DOHH2 (cell line): ENCODE measurements around the gene PNPLA7.

Experiments used
- H3F3A ChIP-seq: fragments of 200-600 bp; sonication (generic), shearing (Covaris generic); 2 replicates; pipeline ENCODE4 v1.6.0; 2016; ENCODE audit warnings: antibody characterized with exemption, mild to moderate bottlenecking; ENCODE audit not compliant: control insufficient read depth, insufficient read depth
- H3K27ac ChIP-seq: fragments of 200-600 bp; sonication (generic); 2 replicates; pipeline ENCODE4 v1.5.1; 2014; ENCODE audit warnings: low read depth, mild to moderate bottlenecking, low read length, moderate library complexity
- H3K27me3 ChIP-seq: fragments of 200-600 bp; sonication (generic); 2 replicates; pipeline ENCODE4 v1.6.1; 2014; ENCODE audit warnings: mild to moderate bottlenecking, low read length, mixed read lengths; ENCODE audit not compliant: control insufficient read depth
- H3K36me3 ChIP-seq: fragments of 200-600 bp; sonication (generic); 2 replicates; pipeline ENCODE4 v1.6.1; 2014; ENCODE audit warnings: mild to moderate bottlenecking, low read length, moderate library complexity, mixed read lengths; ENCODE audit not compliant: control insufficient read depth
- H3K4me1 ChIP-seq: fragments of 200-600 bp; sonication (generic); 2 replicates; pipeline ENCODE4 v1.6.1; 2014; ENCODE audit warnings: mild to moderate bottlenecking, low read length, mixed read lengths; ENCODE audit not compliant: control insufficient read depth
- H3K4me2 ChIP-seq: fragments of 200-600 bp; sonication (generic); 2 replicates; pipeline ENCODE4 v1.6.0; 2014; ENCODE audit warnings: mild to moderate bottlenecking, low read length, moderate library complexity
- H3K4me3 ChIP-seq: fragments of 200-600 bp; sonication (generic); 2 replicates; pipeline ENCODE4 v1.5.1; 2014; ENCODE audit warnings: mild to moderate bottlenecking, low read length, mixed read lengths
- H3K79me2 ChIP-seq: fragments of 200-600 bp; sonication (generic); 2 replicates; pipeline ENCODE4 v1.6.1; 2014; ENCODE audit warnings: mild to moderate bottlenecking, low read length, mixed read lengths; ENCODE audit not compliant: control insufficient read depth
- H3K9me2 ChIP-seq: fragments of 200-600 bp; sonication (generic); replicated peaks from 2 replicates; pipeline ENCODE4 v1.6.1; 2014; ENCODE audit warnings: mild to moderate bottlenecking, low read length, mixed read lengths; ENCODE audit not compliant: control insufficient read depth
- H3K9me3 ChIP-seq: fragments of 200-600 bp; sonication (generic); 2 replicates; pipeline ENCODE4 v1.6.1; 2014; ENCODE audit warnings: antibody characterized with exemption, low read length, mixed read lengths; ENCODE audit not compliant: control insufficient read depth, insufficient read depth
- H4K20me1 ChIP-seq: fragments of 200-600 bp; sonication (generic); 2 replicates; pipeline ENCODE4 v1.6.0; 2014; ENCODE audit warnings: low read depth, mild to moderate bottlenecking, antibody characterized with exemption, low read length, moderate library complexity; ENCODE audit not compliant: control insufficient read depth, insufficient read depth
- EZH2phosphoT487 ChIP-seq: fragments of 200-600 bp; sonication (generic); IDR thresholded peaks from 2 replicates; pipeline ENCODE4 v1.6.1; 2017; ENCODE audit warnings: borderline replicate concordance, mild to moderate bottlenecking, antibody characterized with exemption, low read length, moderate library complexity, mixed read lengths
- TF ChIP-seq, protein P1 (sequence below): fragments of 200-600 bp; sonication (generic); IDR thresholded peaks from one replicate; pipeline ENCODE4 v1.5.1; 2014; ENCODE audit warnings: antibody characterized with exemption, mild to moderate bottlenecking, low read depth, low read length; ENCODE audit not compliant: poor library complexity, severe bottlenecking

PNPLA7 gene

DNA sequence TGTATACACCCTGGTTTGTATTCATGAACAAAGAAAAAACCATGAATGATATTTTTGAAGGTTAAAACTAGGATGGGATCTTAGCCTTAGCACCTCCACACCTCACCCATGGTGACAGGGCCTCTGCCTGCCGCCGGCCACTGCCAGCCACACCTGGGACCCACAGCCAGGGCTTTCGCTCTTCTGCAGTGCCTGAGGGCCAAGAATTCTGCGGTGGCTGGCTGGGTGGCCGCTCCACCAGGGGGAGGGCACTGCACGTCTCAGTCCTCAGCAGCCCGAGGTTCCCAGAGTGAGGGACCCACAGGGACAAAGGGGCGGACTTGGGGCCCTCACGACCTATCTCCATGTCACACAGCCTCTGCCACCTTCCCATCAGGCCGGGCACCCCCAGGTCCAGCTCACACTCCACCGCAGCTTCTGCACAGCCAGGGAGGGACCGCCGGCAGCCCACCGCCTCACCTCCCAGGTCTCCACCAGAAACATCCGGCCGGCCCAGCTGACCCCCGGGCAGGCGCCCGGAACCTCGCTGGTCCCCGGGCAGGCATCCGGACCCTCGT lies 134.1 kb downstream of the PNPLA7 start:
- Histone ChIP-seq H3K27me3 (no peaks in the 10 kb centered on the region), H3K9me2 (no peaks in the 10 kb centered on the region), H3K4me2 (no peak overlapping the region), H3K4me3 (no peak overlapping the region), H3F3A (peaks cover 10% of the 10 kb centered on the region), H3K36me3 (no peaks in the 10 kb centered on the region; the same call in 1 of the 2 replicates), H3K79me2 (peaks cover 65% of the 10 kb centered on the region), H3K4me1 (peaks cover 42% of the 10 kb centered on the region), H4K20me1 (no peaks in the 10 kb centered on the region), H3K27ac (no peak overlapping the region), H3K9me3 (no peaks in the 10 kb centered on the region)
- TF ChIP-seq, protein P1, sequence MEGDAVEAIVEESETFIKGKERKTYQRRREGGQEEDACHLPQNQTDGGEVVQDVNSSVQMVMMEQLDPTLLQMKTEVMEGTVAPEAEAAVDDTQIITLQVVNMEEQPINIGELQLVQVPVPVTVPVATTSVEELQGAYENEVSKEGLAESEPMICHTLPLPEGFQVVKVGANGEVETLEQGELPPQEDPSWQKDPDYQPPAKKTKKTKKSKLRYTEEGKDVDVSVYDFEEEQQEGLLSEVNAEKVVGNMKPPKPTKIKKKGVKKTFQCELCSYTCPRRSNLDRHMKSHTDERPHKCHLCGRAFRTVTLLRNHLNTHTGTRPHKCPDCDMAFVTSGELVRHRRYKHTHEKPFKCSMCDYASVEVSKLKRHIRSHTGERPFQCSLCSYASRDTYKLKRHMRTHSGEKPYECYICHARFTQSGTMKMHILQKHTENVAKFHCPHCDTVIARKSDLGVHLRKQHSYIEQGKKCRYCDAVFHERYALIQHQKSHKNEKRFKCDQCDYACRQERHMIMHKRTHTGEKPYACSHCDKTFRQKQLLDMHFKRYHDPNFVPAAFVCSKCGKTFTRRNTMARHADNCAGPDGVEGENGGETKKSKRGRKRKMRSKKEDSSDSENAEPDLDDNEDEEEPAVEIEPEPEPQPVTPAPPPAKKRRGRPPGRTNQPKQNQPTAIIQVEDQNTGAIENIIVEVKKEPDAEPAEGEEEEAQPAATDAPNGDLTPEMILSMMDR: no peak
- TF ChIP-seq EZH2phosphoT487: no peak

DNA sequence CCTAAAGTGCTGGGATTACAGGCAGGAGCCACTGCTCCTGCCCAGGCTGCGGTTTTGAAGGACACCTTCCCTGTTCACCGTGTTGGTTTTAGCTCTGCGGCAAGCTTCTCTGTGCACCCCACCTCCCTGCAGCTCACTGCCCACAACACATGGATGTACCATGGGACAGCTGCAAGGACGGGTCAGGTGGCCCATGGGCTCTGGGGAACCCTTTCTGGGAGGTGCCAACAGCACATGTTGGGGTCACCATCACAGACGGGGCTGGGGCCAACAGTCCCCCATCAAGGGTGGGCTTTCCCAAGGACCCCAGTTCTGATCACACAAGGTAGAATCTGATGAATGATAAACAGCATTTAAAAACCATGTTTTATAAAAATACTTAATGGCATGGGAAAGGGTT lies 134.8 kb downstream of the PNPLA7 start:
- peaks cover 59% of the 10 kb centered on the region for H3K79me2 ChIP-seq
- H3K4me3 ChIP-seq: no peak overlapping the region
- peaks cover 48% of the 10 kb centered on the region for H3K4me1 ChIP-seq
- no peak overlapping the region for H3K4me2 ChIP-seq
- no peaks in the 10 kb centered on the region for H4K20me1 ChIP-seq
- H3K27ac ChIP-seq: no peak overlapping the region
- H3F3A ChIP-seq: peaks cover 10% of the 10 kb centered on the region
- TF ChIP-seq EZH2phosphoT487: no peak
- TF ChIP-seq, protein P1: no peak
- no peaks in the 10 kb centered on the region for H3K9me3 ChIP-seq
- H3K36me3 ChIP-seq: no peaks in the 10 kb centered on the region; the same call in 1 of the 2 replicates
- H3K9me2 ChIP-seq: no peaks in the 10 kb centered on the region
- H3K27me3 ChIP-seq: no peaks in the 10 kb centered on the region

DNA sequence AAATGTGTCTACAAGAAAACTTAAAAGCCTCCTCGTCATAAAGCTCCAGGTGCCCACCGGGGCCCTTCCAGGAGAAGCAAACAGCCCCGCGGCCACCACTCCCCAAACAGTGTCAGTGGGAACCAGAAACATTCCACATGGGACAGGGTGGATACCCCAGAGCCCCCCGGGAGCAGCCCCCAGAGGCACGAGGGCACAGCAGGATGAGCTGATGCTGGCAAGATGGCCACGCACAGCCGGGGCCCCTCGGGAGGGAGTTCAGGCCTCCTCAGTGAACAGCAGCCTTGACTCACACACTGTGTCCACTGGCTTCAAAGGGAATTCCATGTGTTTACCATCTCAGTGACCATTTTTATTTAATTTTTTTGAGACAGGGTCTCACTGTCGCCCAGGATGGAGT lies 137.8 kb downstream of the PNPLA7 start:
- Histone ChIP-seq H3K27ac (peak overlapping the region; percentile 76), H3K36me3 (no peaks in the 10 kb centered on the region; the same call in 1 of the 2 replicates)

More for the DNA sequence above, 137.8 kb downstream of the PNPLA7 start:
- Histone ChIP-seq H3K9me3 (no peaks in the 10 kb centered on the region), H3F3A (peaks cover 2% of the 10 kb centered on the region; the same call in 1 of the 2 replicates), H3K9me2 (no peaks in the 10 kb centered on the region), H3K4me1 (peaks cover 58% of the 10 kb centered on the region), H3K79me2 (peaks cover 42% of the 10 kb centered on the region), H3K27me3 (peaks cover 5% of the 10 kb centered on the region), H3K4me3 (peak overlapping the region; percentile 28), H4K20me1 (peaks cover 2% of the 10 kb centered on the region; the same call in 1 of the 2 replicates), H3K4me2 (peak overlapping the region; percentile 69)
- no peak for TF ChIP-seq EZH2phosphoT487
- TF ChIP-seq, protein P1: no peak
